Measurements from ENCODE around the gene CLTCL1.

CLTCL1 gene

GRCh38 chr22:19131685-19132015 is 159.9 kb downstream of the CLTCL1 start:
- no peak for DNase-seq (ENCODE audit: low read depth)

- DNase-seq (ENCODE audit: low read depth), result no peak
Measured at GRCh38 chr22:19130959-19131684, 160.4 kb downstream of the CLTCL1 start, which contains the start of gene TSSK2. TSS of gene TSSK2 (plus strand) at chr22:19131308. CDS start at chr22:19131400, 92 bp downstream.

GRCh38 chr22:19129871-19130270 is 161.6 kb downstream of the CLTCL1 start:
- DNase-seq (ENCODE audit: low read depth), result no peak

Data from activated gamma-delta T cell treated with anti-CD3 and anti-CD28 coated beads, Interleukin-2, amount 50 U/mL, for 16 hours (primary cell).